GM12878 (cell line): ENCODE data around the gene PRSS27.

ENCODE experiments used
- JUND ChIP-seq: IDR thresholded peaks from 2 replicates; pipeline ENCODE4 v1.6.1; 2012; ENCODE audit warnings: low read depth, mild to moderate bottlenecking, low read length, improper control_type of control experiment, moderate library complexity
- TF ChIP-seq, protein P1 (sequence below), 3 experiments: IDR thresholded peaks in 2 of 3; conservative IDR thresholded peaks in 1 of 3; 2 replicates each; pipeline ENCODE4 v1.5.1; 2011; ENCODE audit warnings: low read depth in 3 of 3, low read length in 3 of 3, mild to moderate bottlenecking in 3 of 3, control low read depth in 2 of 3, moderate library complexity in 2 of 3, inconsistent platforms in 1 of 3, mixed read lengths in 1 of 3; ENCODE audit not compliant: control insufficient read depth in 2 of 3, insufficient read depth in 1 of 3; ENCODE audit errors: extremely low read depth in 1 of 3

DNA sequence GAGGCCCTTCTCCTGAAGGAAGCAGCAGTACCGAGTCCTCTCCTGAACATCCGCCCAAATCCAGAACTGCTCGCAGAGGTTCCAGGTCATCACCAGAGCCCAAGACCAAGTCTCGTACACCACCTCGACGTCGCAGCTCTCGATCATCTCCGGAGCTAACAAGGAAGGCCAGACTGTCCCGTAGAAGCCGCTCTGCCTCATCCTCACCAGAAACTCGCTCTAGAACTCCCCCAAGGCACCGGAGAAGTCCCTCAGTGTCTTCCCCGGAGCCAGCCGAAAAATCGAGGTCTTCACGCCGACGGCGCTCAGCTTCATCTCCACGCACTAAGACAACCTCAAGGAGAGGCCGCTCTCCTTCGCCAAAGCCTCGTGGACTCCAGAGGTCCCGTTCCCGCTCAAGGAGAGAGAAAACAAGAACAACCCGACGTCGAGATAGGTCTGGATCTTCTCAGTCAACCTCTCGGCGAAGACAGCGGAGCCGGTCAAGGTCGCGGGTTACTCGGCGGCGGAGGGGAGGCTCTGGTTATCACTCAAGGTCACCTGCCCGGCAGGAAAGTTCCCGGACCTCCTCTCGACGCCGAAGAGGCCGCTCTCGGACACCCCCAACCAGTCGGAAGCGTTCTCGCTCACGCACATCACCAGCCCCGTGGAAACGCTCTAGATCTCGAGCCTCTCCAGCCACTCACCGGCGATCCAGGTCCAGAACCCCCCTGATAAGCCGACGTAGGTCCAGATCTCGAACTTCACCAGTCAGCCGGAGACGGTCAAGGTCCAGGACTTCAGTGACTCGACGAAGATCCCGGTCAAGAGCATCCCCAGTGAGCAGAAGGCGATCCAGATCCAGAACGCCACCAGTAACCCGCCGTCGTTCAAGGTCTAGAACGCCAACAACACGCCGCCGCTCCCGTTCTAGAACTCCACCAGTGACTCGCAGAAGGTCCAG, 45.7 kb upstream of the PRSS27 start:
- TF ChIP-seq, protein P1, sequence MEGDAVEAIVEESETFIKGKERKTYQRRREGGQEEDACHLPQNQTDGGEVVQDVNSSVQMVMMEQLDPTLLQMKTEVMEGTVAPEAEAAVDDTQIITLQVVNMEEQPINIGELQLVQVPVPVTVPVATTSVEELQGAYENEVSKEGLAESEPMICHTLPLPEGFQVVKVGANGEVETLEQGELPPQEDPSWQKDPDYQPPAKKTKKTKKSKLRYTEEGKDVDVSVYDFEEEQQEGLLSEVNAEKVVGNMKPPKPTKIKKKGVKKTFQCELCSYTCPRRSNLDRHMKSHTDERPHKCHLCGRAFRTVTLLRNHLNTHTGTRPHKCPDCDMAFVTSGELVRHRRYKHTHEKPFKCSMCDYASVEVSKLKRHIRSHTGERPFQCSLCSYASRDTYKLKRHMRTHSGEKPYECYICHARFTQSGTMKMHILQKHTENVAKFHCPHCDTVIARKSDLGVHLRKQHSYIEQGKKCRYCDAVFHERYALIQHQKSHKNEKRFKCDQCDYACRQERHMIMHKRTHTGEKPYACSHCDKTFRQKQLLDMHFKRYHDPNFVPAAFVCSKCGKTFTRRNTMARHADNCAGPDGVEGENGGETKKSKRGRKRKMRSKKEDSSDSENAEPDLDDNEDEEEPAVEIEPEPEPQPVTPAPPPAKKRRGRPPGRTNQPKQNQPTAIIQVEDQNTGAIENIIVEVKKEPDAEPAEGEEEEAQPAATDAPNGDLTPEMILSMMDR (IDR thresholded peaks at IDR 0.05 in 2 of 3, conservative IDR thresholded peaks at IDR 0.05 in 1 of 3; ENCODE audit: control insufficient read depth in 2 of 3, extremely low read depth in 1 of 3, insufficient read depth in 1 of 3, low read depth in 3 of 3, low read length in 3 of 3), result no peak
- TF ChIP-seq JUND, result no peak
